ENCODE results near the gene CD63. TPM values are rescaled to one million over a fixed set of nuclear protein-coding genes. Genes with fewer than 3 reads are reported as not detected.

The CD63 gene
- total RNA-seq, 4 donors from 2014 or later, result 144 to 349 (median 264) TPM

- no peaks in the 10 kb centered on the region for H3K36me3 ChIP-seq
- no peaks in the 10 kb centered on the region for H3K9me3 ChIP-seq
- no peak for TF ChIP-seq POLR2A (IDR thresholded peaks at IDR 0.05)
- TF ChIP-seq, protein P1, sequence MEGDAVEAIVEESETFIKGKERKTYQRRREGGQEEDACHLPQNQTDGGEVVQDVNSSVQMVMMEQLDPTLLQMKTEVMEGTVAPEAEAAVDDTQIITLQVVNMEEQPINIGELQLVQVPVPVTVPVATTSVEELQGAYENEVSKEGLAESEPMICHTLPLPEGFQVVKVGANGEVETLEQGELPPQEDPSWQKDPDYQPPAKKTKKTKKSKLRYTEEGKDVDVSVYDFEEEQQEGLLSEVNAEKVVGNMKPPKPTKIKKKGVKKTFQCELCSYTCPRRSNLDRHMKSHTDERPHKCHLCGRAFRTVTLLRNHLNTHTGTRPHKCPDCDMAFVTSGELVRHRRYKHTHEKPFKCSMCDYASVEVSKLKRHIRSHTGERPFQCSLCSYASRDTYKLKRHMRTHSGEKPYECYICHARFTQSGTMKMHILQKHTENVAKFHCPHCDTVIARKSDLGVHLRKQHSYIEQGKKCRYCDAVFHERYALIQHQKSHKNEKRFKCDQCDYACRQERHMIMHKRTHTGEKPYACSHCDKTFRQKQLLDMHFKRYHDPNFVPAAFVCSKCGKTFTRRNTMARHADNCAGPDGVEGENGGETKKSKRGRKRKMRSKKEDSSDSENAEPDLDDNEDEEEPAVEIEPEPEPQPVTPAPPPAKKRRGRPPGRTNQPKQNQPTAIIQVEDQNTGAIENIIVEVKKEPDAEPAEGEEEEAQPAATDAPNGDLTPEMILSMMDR (IDR thresholded peaks at IDR 0.05), result no peak
- H3K4me3 ChIP-seq, result no peak overlapping the region
- no peak overlapping the region for H3K27ac ChIP-seq
- no peaks in the 10 kb centered on the region for H3K27me3 ChIP-seq
- intact Hi-C loops (cut with DNase I), result no loop called here
- DNase-seq, result no peak
- WGBS, 2 donors, result 50 to 58% methylated on average over 2 to 3 of the region's 3 CpGs
- H3K4me1 ChIP-seq, result peaks cover 15 to 48% (median 18%) of the 10 kb centered on the region in 3 donors
Observed at GRCh38 chr12:55736076-55736475, 7.3 kb upstream of the CD63 start.

GRCh38 chr12:55734595-55734994 lies 5.8 kb upstream of the CD63 start:
- H3K4me3 ChIP-seq, result no peak overlapping the region
- no peaks in the 10 kb centered on the region for H3K9me3 ChIP-seq
- 90% methylated on average over 2 of the region's 3 CpGs; no CpG with 5 or more reads in 1 of the 2 donors for WGBS, 2 donors
- H3K27me3 ChIP-seq, result no peaks in the 10 kb centered on the region
- no peak for TF ChIP-seq POLR2A (IDR thresholded peaks at IDR 0.05)
- TF ChIP-seq, protein P1 (IDR thresholded peaks at IDR 0.05), result no peak
- no peaks in the 10 kb centered on the region for H3K36me3 ChIP-seq
- intact Hi-C loops (cut with DNase I), result no loop called here
- H3K4me1 ChIP-seq, result peaks cover 22 to 63% (median 28%) of the 10 kb centered on the region in 3 donors
- no peak for DNase-seq
- no peak overlapping the region for H3K27ac ChIP-seq

DNA sequence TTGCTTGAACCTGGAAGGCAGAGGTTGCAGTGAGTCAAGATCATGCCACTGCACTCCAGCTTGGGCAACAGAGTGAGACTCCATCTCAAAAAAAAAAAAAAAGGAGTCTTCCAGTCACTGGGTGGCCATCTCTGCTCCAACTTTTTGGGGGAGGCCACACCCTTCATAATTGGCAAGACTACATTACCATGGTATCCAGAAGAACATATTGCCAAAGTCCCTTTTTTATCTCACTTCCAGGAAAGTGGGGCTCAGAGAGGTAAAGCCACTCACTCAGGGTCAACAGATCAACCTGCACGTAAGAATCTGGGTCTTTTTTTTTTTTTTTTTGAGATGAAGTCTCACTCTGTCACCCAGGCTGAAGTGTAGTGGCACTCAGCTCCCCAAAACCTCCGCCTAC lies 5.0 kb upstream of the CD63 start:
- no peak for DNase-seq
- Histone ChIP-seq H3K9me3 (no peaks in the 10 kb centered on the region), H3K4me3 (no peak overlapping the region), H3K36me3 (no peaks in the 10 kb centered on the region), H3K27ac (no peak overlapping the region), H3K4me1 (peaks cover 22 to 67% (median 28%) of the 10 kb centered on the region in 3 donors), H3K27me3 (no peaks in the 10 kb centered on the region)
- intact Hi-C loops (cut with DNase I), result no loop called here
- TF ChIP-seq, protein P1 (IDR thresholded peaks at IDR 0.05), result no peak
- no peak for TF ChIP-seq POLR2A (IDR thresholded peaks at IDR 0.05)
- WGBS, 2 donors, result 82% methylated on average over 2 of the region's 2 CpGs

DNA sequence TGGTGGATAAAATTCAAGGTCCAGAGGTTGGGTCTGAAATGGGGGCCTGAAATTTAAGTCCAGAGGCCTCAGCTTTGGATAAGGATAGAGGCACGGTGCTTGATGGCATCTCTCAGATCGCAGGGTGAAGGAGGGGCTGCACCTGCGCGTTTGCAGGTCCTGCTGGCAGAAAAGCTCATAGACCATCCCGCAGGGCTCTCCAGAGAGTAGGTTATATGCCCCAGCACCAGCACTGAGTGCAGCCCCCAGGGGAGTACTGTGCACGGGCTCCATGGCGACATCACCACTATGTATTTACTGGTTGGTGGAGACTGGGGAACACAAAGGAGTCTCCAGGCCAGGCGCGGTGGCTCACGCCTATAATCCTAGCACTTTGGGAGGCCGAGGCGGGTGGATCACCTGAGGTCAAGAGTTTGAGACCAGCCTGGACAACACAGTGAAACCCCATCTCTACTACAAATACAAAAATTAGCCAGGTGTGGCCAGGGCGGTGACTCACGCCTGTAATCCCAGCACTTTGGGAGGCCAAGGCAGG lies 4.3 kb upstream of the CD63 start:
- H3K27me3 ChIP-seq, result no peaks in the 10 kb centered on the region
- H3K36me3 ChIP-seq, result no peaks in the 10 kb centered on the region
- no peak for DNase-seq
- TF ChIP-seq, protein P1 (IDR thresholded peaks at IDR 0.05), result no peak
- TF ChIP-seq POLR2A (IDR thresholded peaks at IDR 0.05), result no peak
- 83 to 87% methylated on average over 4 to 11 of the region's 14 CpGs for WGBS, 2 donors
- peaks cover 19 to 61% (median 23%) of the 10 kb centered on the region in 3 donors for H3K4me1 ChIP-seq
- no peak overlapping the region for H3K4me3 ChIP-seq
- intact Hi-C loops (cut with DNase I), result no loop called here
- no peaks in the 10 kb centered on the region for H3K9me3 ChIP-seq
- H3K27ac ChIP-seq, result no peak overlapping the region

GRCh38 chr12:55732288-55732687 lies 3.5 kb upstream of the CD63 start:
- Histone ChIP-seq H3K4me3 (no peak overlapping the region), H3K9me3 (no peaks in the 10 kb centered on the region), H3K27me3 (no peaks in the 10 kb centered on the region), H3K27ac (no peak overlapping the region), H3K36me3 (peaks cover 0 to 1% (median 0%) of the 10 kb centered on the region in 3 donors), H3K4me1 (peaks cover 15 to 61% (median 20%) of the 10 kb centered on the region in 3 donors)
- intact Hi-C loops (cut with DNase I), result no loop called here
- no peak for TF ChIP-seq POLR2A (IDR thresholded peaks at IDR 0.05)
- TF ChIP-seq, protein P1 (IDR thresholded peaks at IDR 0.05), result no peak
- DNase-seq, result no peak
- WGBS, 2 donors, result 40% methylated on average over 1 of the region's 4 CpGs; no CpG with 5 or more reads in 1 of the 2 donors
